ENCODE results near the gene COL2A1. TPM values are rescaled to one million over a fixed set of nuclear protein-coding genes. Genes with fewer than 3 reads are reported as not detected.

Gene COL2A1
- total RNA-seq, 4 donors from 2014 or later, result not detected

DNA sequence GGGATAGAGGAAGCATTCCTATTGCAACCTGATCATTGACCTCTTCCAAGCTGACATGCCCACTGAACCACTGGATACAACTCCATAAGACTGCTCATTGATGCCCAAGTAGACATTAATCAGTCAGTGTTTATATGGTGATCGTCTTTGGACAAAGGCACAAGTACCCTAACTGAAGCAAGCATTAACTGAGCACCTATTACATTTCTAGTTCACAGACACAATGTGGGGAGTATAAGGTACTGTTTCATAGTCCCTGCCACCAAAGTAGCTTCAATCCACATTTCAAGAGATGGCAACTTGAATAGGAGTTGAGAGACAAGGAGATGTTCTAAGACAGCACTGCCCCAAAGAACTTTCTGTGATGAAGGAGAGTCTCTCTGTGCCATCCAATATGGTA is 10.9 kb upstream of the COL2A1 start:
- Histone ChIP-seq H3K9me3 (no peaks in the 10 kb centered on the region), H3K4me1 (no peaks in the 10 kb centered on the region), H3K27me3 (no peaks in the 10 kb centered on the region), H3K36me3 (no peaks in the 10 kb centered on the region), H3K4me3 (replicated peaks in 1 of 3) (no peak overlapping the region), H3K27ac (no peak overlapping the region)
- intact Hi-C loops (cut with DNase I), result no loop called here
- TF ChIP-seq, protein P1, sequence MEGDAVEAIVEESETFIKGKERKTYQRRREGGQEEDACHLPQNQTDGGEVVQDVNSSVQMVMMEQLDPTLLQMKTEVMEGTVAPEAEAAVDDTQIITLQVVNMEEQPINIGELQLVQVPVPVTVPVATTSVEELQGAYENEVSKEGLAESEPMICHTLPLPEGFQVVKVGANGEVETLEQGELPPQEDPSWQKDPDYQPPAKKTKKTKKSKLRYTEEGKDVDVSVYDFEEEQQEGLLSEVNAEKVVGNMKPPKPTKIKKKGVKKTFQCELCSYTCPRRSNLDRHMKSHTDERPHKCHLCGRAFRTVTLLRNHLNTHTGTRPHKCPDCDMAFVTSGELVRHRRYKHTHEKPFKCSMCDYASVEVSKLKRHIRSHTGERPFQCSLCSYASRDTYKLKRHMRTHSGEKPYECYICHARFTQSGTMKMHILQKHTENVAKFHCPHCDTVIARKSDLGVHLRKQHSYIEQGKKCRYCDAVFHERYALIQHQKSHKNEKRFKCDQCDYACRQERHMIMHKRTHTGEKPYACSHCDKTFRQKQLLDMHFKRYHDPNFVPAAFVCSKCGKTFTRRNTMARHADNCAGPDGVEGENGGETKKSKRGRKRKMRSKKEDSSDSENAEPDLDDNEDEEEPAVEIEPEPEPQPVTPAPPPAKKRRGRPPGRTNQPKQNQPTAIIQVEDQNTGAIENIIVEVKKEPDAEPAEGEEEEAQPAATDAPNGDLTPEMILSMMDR (IDR thresholded peaks at IDR 0.05), result no peak
- no peak for TF ChIP-seq POLR2A (IDR thresholded peaks at IDR 0.05)
- 38 to 75% methylated on average over 1 of the region's 1 CpG for WGBS, 2 donors
- DNase-seq, result no peak

DNA sequence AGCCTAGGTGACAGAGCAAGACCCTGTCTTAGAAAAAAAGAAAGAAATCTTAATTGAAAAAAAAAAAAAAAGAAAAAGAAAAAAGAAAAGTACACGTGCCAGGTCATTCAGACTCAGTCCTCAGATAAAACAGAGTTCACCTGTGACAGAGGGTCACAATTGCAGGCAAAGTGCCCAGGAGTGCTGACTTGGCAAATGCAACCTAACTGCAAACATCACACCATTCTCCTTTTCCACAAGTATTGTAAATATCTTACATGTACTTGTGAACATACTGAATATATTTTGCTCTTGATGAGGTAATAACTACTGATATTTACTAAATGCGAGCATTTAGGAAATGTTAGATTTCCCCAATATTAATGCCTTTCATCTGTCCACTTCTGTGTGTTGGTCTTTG is 9.0 kb upstream of the COL2A1 start:
- Histone ChIP-seq H3K27me3 (no peaks in the 10 kb centered on the region), H3K27ac (no peak overlapping the region), H3K36me3 (no peaks in the 10 kb centered on the region), H3K4me3 (replicated peaks in 1 of 3) (no peak overlapping the region), H3K9me3 (no peaks in the 10 kb centered on the region), H3K4me1 (no peaks in the 10 kb centered on the region)
- WGBS, 2 donors, result 53 to 59% methylated on average over 2 of the region's 2 CpGs
- intact Hi-C loops (cut with DNase I), result no loop called here
- DNase-seq, result no peak
- TF ChIP-seq POLR2A (IDR thresholded peaks at IDR 0.05), result no peak
- TF ChIP-seq, protein P1 (IDR thresholded peaks at IDR 0.05), result no peak

DNA sequence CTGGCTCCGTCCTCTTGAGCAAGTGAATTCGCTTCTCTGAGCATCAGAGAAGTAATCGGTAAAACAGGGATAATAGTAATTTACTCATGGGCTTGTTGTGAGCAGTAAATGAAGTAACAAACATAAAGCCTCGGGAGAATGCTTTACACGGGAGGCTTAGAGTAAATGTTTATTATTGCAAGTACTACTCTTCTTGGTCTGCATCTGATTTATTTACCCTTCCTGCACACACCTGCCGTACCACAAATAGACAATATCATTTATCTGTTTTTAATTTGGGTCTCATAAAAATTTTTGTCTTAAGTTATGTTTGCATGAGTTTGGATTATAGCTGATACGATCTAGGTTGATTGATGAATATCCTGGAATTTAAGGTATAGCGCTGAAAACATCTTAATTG is 7.8 kb upstream of the COL2A1 start:
- Histone ChIP-seq H3K4me1 (no peaks in the 10 kb centered on the region), H3K27me3 (no peaks in the 10 kb centered on the region), H3K9me3 (no peaks in the 10 kb centered on the region), H3K27ac (no peak overlapping the region), H3K4me3 (replicated peaks in 1 of 3) (no peak overlapping the region), H3K36me3 (no peaks in the 10 kb centered on the region)
- intact Hi-C loops (cut with DNase I), result no loop called here
- TF ChIP-seq POLR2A (IDR thresholded peaks at IDR 0.05), result no peak
- TF ChIP-seq, protein P1 (IDR thresholded peaks at IDR 0.05), result no peak
- DNase-seq, result no peak
- 75 to 81% methylated on average over 8 of the region's 8 CpGs for WGBS, 2 donors

DNA sequence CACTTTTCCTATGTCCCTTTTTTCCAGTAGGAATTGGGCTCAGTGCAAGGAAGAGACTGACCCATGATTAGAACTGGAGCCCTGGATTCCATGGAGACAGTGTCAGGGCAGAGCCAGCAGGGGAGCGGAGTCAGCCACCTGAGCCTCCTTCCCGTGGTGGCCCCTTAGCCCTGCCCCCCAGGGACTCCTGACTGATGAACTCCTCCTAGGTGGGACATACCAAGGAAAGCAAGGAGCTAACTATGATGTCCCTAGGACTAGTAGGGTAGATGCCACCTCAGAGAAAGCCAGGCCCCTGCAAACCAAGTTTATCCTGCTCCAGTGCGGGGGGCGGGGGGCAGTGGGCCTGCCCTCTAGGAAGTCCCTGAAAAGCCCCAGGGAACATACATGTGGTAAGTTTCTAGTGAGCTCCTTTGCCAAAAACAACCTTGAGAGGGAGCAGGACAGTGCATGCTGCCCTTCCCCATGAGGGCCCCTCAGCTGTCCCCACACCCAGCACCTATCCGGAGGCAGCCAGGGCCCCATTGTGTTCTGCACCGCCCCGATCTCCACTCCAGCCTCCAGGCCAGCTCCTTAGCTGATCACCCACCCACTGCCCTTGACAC is 6.2 kb upstream of the COL2A1 start:
- TF ChIP-seq, protein P1 (IDR thresholded peaks at IDR 0.05), result no peak
- TF ChIP-seq POLR2A (IDR thresholded peaks at IDR 0.05), result no peak
- Histone ChIP-seq H3K4me3 (replicated peaks in 1 of 3) (no peak overlapping the region), H3K4me1 (no peaks in the 10 kb centered on the region), H3K27ac (no peak overlapping the region), H3K36me3 (no peaks in the 10 kb centered on the region), H3K27me3 (no peaks in the 10 kb centered on the region), H3K9me3 (no peaks in the 10 kb centered on the region)
- 55 to 56% methylated on average over 5 to 7 of the region's 7 CpGs for WGBS, 2 donors
- intact Hi-C loops (cut with DNase I), result no loop called here
- DNase-seq, result no peak

DNA sequence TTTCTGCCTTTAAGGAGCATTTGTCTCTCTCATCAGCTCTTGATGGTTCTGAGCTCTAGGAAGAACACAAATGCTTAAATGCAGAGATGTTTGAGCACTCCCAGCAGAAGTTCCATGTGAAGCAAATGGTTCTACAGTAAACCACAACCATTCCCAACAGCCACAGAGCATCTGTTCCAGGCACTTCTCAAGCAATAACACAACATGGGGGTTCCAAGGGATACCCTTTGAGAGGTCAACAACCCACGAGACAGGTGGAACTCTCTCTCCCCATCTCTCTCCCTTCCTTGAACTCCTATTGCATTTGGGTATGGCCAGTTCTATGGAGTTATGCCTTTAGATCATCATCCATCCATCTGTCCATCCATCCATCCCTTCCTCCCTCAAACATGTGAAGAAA is 5.2 kb upstream of the COL2A1 start:
- no peaks in the 10 kb centered on the region for H3K9me3 ChIP-seq
- H3K4me3 ChIP-seq (replicated peaks in 1 of 3), result no peak overlapping the region
- H3K4me1 ChIP-seq, result peaks cover 2 to 7% of the 10 kb centered on the region in 2 donors
- WGBS, 2 donors, result 74% methylated on average over 1 of the region's 1 CpG
- DNase-seq, result no peak
- peaks cover 1% of the 10 kb centered on the region for H3K27me3 ChIP-seq
- intact Hi-C loops (cut with DNase I), result no loop called here
- TF ChIP-seq, protein P1 (IDR thresholded peaks at IDR 0.05), result no peak
- no peak for TF ChIP-seq POLR2A (IDR thresholded peaks at IDR 0.05)
- no peaks in the 10 kb centered on the region for H3K36me3 ChIP-seq
- H3K27ac ChIP-seq, result no peak overlapping the region
